H1 (cell line): Measurements from ENCODE around the gene KDM6B. TPM values are rescaled to one million over a fixed set of nuclear protein-coding genes. Genes with fewer than 3 reads are reported as not detected.

Source experiments
- CTBP2 ChIP-seq: IDR thresholded peaks from 2 replicates; pipeline ENCODE4 v1.7.0; 2011; ENCODE audit warnings: borderline replicate concordance, mild to moderate bottlenecking, moderate library complexity, mixed read lengths, low read length; ENCODE audit not compliant: insufficient read depth, insufficient read length
- HDAC2 ChIP-seq, 2 experiments: fragments of 300-600 bp in 1 of 2; sonication (generic) in 1 of 2; IDR thresholded peaks; 2 replicates each; pipeline ENCODE4 v1.6.1; 2011 to 2012; ENCODE audit warnings: low read depth in 2 of 2, low read length in 2 of 2, mild to moderate bottlenecking in 2 of 2, moderate library complexity in 2 of 2, borderline replicate concordance in 1 of 2, inconsistent platforms in 1 of 2
- KDM4A ChIP-seq: IDR thresholded peaks from one replicate; pipeline ENCODE4 v1.7.1; 2012; ENCODE audit warnings: low read depth, mild to moderate bottlenecking, moderate library complexity, low read length, inconsistent platforms; ENCODE audit not compliant: severe bottlenecking
- polyA plus RNA-seq, 7 experiments: library from polyadenylated mRNA; depleted of rRNA in 3 of 7; stranded (reverse) in 5 of 7; unstranded in 2 of 7; fragments of >200 nt in 5 of 7; fragments of 200-250 nt in 2 of 7; gene quantifications; 1 replicate in 5 of 7; 2 replicates in 1 of 7; 4 replicates in 1 of 7; pipeline versions ENCODE4 v1.2.1 to v1.2.3, GENCODE V29; 2011 to 2013; ENCODE audit warnings: missing spikeins in 2 of 7, mixed read lengths in 2 of 7
- total RNA-seq: library from RNA; stranded (reverse); fragmentation: NEBNext Ultra II Directional; extraction: Animal tissue kit (Norgen Biotek cat#: 25700); gene quantifications from 2 replicates; pipeline ENCODE4 v1.2.1, GENCODE V29; 2021

KDM6B gene
- total and polyA plus RNA-seq, 2 of the 8 experiments (the other 6 are each of a cell fraction or from before 2014, with no cell fraction given) = 0.48 to 3.7 TPM

DNA sequence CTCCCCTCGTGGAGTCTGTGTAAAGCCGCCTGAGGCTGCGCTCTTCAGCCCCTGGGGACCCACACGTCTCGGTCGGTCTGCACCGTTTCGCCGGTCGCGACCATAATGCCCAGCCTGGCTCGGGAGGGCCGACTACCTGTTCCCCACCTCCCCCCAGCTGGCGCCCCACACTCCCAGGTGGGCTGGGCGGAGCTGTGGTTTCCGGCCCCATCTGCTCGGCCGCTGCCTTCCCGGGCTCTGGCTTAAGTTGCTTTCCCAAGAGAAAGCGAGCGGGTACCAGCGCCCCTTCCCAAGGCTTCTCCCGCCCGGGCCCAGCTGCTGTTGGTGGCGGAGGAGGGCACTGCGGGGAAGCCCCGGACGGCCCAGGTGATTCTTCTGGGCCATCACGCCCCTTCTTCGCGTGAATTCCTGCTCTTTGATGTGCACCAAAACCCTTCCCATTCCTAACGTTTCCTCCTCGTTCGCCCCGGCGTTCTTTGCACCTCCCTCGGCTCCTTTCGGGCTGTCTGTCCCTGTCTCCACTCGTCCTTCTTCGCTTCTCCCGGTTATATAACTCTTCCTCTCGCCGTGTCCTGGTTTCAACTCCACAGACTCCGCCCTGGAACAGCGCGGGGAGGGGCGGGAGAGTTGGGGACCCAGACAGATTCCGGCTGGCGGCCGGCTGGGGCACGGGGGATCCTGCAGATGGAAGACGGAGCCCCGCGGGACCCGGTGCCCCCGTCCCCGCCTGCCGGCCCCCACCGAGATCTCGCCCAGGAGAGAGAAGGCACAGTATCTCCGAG is 2.0 kb downstream of the KDM6B start (continued):
- TF ChIP-seq KDM4A (peak; percentile 59), HDAC2 (IDR thresholded peaks at IDR 0.05; ENCODE audit: borderline replicate concordance in 1 of 2, low read depth in 2 of 2, low read length in 2 of 2) (0 out of 4 replicates have a peak, but pooled peaks have one; percentile 3 to 73), CTBP2 (peak; percentile 28)
